Measurements from ENCODE around the gene CADPS.
A peak's percentile ranks its signal among the peaks of the same experiment; 100 is the strongest.

CADPS gene

DNA sequence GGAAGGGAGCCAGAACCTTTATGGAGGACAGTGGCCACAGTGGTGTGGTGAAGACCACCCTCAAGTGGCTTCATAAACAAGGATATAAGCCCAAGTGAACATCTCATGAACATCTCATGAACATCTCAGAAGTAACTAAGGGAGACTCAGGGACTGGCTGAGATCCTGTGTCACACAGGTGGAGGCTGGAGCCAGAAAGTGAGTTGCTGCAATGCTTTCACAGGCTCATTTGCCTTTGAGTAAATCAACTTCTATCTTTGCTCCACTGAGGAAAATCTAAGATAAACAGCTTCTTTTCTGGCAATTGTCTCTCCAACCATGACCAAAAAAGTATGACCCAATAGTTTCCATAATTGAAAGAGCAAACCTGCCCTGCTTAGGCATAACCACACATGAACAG lies 152.9 kb downstream of the CADPS start:
- no peak for TF ChIP-seq TCF4 (CRISPR knock-in tag; IDR thresholded peaks at IDR 0.05; ENCODE audit: borderline replicate concordance)
- no peak for TF ChIP-seq RARB (CRISPR knock-in tag; IDR thresholded peaks at IDR 0.05)
- no peak for TF ChIP-seq SNAI2 (CRISPR knock-in tag; IDR thresholded peaks at IDR 0.05)
- no peak for ATAC-seq

DNA sequence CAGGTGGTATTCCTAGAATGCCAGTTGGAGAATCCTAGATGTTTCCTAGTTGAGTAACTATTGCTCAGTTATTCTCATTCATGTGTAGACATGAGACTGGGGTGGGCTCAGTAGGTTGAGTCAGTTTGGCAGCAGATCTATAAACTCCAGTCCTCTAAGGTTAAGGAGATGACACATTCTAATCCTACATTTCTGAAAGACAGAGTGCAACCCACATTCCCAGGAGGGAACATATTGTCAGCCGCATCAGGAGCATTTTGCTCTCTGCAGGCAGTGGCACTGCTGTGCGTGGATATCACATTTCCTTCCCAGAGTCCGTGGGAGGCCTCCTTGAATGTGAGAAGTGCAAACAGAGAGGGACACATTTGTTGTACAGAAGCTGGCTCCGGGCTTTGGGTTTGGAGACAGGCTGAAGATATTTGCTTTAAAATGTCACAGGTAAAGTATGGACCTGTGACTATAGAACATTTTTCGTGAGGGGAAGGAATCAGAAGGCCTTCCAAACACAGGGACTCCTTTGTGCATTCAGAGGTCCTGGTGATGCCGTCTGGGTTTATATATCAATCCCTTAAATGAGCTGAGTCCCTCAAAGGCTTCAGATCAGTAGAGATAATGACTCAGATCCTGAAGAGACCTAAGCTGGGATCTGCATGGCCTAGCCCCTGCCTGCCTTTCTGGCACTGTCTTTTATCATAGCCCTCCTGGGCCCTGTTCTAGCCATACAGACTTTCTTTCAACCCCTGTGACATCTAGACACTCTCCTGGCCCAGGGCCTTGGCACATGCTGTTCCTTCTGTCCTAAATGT lies 156.5 kb downstream of the CADPS start:
- TF ChIP-seq RARB (CRISPR knock-in tag; IDR thresholded peaks at IDR 0.05) (no peak), CSDC2 (CRISPR knock-in tag; IDR thresholded peaks at IDR 0.05) (no peak), OSR1 (CRISPR knock-in tag; IDR thresholded peaks at IDR 0.05) (no peak), ISL1 (CRISPR knock-in tag; IDR thresholded peaks at IDR 0.05) (no peak), ZNF70 (CRISPR knock-in tag; IDR thresholded peaks at IDR 0.05) (no peak), TCF4 (CRISPR knock-in tag; IDR thresholded peaks at IDR 0.05; ENCODE audit: borderline replicate concordance) (no peak), SNAI2 (CRISPR knock-in tag; IDR thresholded peaks at IDR 0.05) (no peak), ESRRG (CRISPR knock-in tag; IDR thresholded peaks at IDR 0.05) (no peak), BACH2 (CRISPR knock-in tag; IDR thresholded peaks at IDR 0.05; ENCODE audit: borderline replicate concordance) (no peak), ZFP30 (CRISPR knock-in tag; IDR thresholded peaks at IDR 0.05) (no peak), ZNF8 (CRISPR knock-in tag; IDR thresholded peaks at IDR 0.05) (no peak), ZNF565 (CRISPR knock-in tag; conservative IDR thresholded peaks at IDR 0.05; ENCODE audit: low read depth) (no peak), PPARA (CRISPR knock-in tag; IDR thresholded peaks at IDR 0.05; ENCODE audit: borderline replicate concordance) (no peak)
- TF ChIP-seq, protein P1, sequence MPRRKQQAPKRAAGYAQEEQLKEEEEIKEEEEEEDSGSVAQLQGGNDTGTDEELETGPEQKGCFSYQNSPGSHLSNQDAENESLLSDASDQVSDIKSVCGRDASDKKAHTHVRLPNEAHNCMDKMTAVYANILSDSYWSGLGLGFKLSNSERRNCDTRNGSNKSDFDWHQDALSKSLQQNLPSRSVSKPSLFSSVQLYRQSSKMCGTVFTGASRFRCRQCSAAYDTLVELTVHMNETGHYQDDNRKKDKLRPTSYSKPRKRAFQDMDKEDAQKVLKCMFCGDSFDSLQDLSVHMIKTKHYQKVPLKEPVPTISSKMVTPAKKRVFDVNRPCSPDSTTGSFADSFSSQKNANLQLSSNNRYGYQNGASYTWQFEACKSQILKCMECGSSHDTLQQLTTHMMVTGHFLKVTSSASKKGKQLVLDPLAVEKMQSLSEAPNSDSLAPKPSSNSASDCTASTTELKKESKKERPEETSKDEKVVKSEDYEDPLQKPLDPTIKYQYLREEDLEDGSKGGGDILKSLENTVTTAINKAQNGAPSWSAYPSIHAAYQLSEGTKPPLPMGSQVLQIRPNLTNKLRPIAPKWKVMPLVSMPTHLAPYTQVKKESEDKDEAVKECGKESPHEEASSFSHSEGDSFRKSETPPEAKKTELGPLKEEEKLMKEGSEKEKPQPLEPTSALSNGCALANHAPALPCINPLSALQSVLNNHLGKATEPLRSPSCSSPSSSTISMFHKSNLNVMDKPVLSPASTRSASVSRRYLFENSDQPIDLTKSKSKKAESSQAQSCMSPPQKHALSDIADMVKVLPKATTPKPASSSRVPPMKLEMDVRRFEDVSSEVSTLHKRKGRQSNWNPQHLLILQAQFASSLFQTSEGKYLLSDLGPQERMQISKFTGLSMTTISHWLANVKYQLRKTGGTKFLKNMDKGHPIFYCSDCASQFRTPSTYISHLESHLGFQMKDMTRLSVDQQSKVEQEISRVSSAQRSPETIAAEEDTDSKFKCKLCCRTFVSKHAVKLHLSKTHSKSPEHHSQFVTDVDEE (CRISPR knock-in tag; IDR thresholded peaks at IDR 0.05) = no peak
- TF ChIP-seq, protein P2, sequence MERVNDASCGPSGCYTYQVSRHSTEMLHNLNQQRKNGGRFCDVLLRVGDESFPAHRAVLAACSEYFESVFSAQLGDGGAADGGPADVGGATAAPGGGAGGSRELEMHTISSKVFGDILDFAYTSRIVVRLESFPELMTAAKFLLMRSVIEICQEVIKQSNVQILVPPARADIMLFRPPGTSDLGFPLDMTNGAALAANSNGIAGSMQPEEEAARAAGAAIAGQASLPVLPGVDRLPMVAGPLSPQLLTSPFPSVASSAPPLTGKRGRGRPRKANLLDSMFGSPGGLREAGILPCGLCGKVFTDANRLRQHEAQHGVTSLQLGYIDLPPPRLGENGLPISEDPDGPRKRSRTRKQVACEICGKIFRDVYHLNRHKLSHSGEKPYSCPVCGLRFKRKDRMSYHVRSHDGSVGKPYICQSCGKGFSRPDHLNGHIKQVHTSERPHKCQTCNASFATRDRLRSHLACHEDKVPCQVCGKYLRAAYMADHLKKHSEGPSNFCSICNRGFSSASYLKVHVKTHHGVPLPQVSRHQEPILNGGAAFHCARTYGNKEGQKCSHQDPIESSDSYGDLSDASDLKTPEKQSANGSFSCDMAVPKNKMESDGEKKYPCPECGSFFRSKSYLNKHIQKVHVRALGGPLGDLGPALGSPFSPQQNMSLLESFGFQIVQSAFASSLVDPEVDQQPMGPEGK (CRISPR knock-in tag; IDR thresholded peaks at IDR 0.05; ENCODE audit: borderline replicate concordance) = no peak
- TF ChIP-seq, protein P3, sequence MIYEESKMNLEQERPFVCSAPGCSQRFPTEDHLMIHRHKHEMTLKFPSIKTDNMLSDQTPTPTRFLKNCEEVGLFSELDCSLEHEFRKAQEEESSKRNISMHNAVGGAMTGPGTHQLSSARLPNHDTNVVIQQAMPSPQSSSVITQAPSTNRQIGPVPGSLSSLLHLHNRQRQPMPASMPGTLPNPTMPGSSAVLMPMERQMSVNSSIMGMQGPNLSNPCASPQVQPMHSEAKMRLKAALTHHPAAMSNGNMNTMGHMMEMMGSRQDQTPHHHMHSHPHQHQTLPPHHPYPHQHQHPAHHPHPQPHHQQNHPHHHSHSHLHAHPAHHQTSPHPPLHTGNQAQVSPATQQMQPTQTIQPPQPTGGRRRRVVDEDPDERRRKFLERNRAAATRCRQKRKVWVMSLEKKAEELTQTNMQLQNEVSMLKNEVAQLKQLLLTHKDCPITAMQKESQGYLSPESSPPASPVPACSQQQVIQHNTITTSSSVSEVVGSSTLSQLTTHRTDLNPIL (CRISPR knock-in tag; IDR thresholded peaks at IDR 0.05; ENCODE audit: low read depth) = no peak
- TF ChIP-seq, protein P4, sequence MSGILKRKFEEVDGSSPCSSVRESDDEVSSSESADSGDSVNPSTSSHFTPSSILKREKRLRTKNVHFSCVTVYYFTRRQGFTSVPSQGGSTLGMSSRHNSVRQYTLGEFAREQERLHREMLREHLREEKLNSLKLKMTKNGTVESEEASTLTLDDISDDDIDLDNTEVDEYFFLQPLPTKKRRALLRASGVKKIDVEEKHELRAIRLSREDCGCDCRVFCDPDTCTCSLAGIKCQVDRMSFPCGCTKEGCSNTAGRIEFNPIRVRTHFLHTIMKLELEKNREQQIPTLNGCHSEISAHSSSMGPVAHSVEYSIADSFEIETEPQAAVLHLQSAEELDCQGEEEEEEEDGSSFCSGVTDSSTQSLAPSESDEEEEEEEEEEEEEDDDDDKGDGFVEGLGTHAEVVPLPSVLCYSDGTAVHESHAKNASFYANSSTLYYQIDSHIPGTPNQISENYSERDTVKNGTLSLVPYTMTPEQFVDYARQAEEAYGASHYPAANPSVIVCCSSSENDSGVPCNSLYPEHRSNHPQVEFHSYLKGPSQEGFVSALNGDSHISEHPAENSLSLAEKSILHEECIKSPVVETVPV (CRISPR knock-in tag; IDR thresholded peaks at IDR 0.05) = no peak
- ATAC-seq = peak; percentile 49

DNA sequence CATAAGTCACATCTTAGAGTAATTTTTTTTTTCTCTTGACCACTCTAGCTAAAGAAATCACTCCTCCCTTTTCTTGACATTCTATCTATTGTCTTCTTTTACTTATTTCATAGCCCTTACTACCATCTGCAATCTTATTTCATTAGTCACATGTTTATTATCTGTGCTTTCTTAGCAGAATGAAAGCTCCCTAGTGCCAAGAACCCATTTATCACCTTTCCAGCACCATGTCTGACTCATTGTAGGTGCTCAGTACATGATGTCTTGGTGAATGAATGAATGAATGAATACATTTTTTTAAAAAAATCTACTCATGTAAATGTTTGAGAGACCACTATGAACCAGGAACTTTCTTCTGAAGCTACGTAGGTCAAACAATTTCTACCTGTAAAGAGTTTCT lies 157.2 kb downstream of the CADPS start:
- no peak for ATAC-seq
- TF ChIP-seq PPARA (CRISPR knock-in tag; IDR thresholded peaks at IDR 0.05; ENCODE audit: borderline replicate concordance) = no peak
- TF ChIP-seq ZNF70 (CRISPR knock-in tag; IDR thresholded peaks at IDR 0.05) = no peak
- TF ChIP-seq ZNF8 (CRISPR knock-in tag; IDR thresholded peaks at IDR 0.05) = no peak
- TF ChIP-seq ZFP3 (CRISPR knock-in tag; IDR thresholded peaks at IDR 0.05) = no peak
- TF ChIP-seq OSR1 (CRISPR knock-in tag; IDR thresholded peaks at IDR 0.05) = no peak
- no peak for TF ChIP-seq ISL1 (CRISPR knock-in tag; IDR thresholded peaks at IDR 0.05)
- TF ChIP-seq ESRRG (CRISPR knock-in tag; IDR thresholded peaks at IDR 0.05) = no peak
- TF ChIP-seq TCF4 (CRISPR knock-in tag; IDR thresholded peaks at IDR 0.05; ENCODE audit: borderline replicate concordance) = no peak
- TF ChIP-seq, protein P3 (CRISPR knock-in tag; IDR thresholded peaks at IDR 0.05; ENCODE audit: low read depth) = no peak
- TF ChIP-seq CSDC2 (CRISPR knock-in tag; IDR thresholded peaks at IDR 0.05) = no peak
- TF ChIP-seq, protein P5, sequence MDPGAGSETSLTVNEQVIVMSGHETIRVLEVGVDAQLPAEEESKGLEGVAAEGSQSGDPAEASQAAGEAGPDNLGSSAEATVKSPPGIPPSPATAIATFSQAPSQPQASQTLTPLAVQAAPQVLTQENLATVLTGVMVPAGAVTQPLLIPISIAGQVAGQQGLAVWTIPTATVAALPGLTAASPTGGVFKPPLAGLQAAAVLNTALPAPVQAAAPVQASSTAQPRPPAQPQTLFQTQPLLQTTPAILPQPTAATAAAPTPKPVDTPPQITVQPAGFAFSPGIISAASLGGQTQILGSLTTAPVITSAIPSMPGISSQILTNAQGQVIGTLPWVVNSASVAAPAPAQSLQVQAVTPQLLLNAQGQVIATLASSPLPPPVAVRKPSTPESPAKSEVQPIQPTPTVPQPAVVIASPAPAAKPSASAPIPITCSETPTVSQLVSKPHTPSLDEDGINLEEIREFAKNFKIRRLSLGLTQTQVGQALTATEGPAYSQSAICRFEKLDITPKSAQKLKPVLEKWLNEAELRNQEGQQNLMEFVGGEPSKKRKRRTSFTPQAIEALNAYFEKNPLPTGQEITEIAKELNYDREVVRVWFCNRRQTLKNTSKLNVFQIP (CRISPR knock-in tag; IDR thresholded peaks at IDR 0.05; ENCODE audit: borderline replicate concordance, low read depth) = no peak
- no peak for TF ChIP-seq ZNF565 (CRISPR knock-in tag; conservative IDR thresholded peaks at IDR 0.05; ENCODE audit: low read depth)
- TF ChIP-seq BACH2 (CRISPR knock-in tag; IDR thresholded peaks at IDR 0.05; ENCODE audit: borderline replicate concordance) = no peak
